ENCODE results near the gene ETS2.

The ETS2 gene

GRCh38 chr21:38832664-38833063, 26.9 kb downstream of the ETS2 start:
- Mint-ChIP-seq H3K4me1 (no peaks in the 10 kb centered on the region), H3K9me3 (peaks cover 3% of the 10 kb centered on the region), H3K27ac (no peak overlapping the region), H3K27me3 (ENCODE audit: low read depth, poor library complexity) (peaks cover 15% of the 10 kb centered on the region), H3K36me3 (ENCODE audit: low read depth) (no peaks in the 10 kb centered on the region), H3K4me3 (no peak overlapping the region)
- no peak for DNase-seq
- TF ChIP-seq CTCF (IDR thresholded peaks at IDR 0.05): no peak

- TF ChIP-seq CTCF (IDR thresholded peaks at IDR 0.05): no peak
- H3K27ac Mint-ChIP-seq: no peak overlapping the region
- H3K9me3 Mint-ChIP-seq: no peaks in the 10 kb centered on the region
- peaks cover 15% of the 10 kb centered on the region for H3K27me3 Mint-ChIP-seq (ENCODE audit: low read depth, poor library complexity)
- H3K4me3 Mint-ChIP-seq: no peak overlapping the region
- DNase-seq: no peak
- H3K4me1 Mint-ChIP-seq: no peaks in the 10 kb centered on the region
- no peaks in the 10 kb centered on the region for H3K36me3 Mint-ChIP-seq (ENCODE audit: low read depth)
These were observed 27.4 kb downstream of the ETS2 start for GRCh38 chr21:38833117-38833516.

GRCh38 chr21:38834725-38835124, 29.0 kb downstream of the ETS2 start:
- no peak for TF ChIP-seq CTCF (IDR thresholded peaks at IDR 0.05)
- H3K27ac Mint-ChIP-seq: no peak overlapping the region
- no peak for DNase-seq
- H3K36me3 Mint-ChIP-seq (ENCODE audit: low read depth): no peaks in the 10 kb centered on the region
- no peaks in the 10 kb centered on the region for H3K4me1 Mint-ChIP-seq
- H3K27me3 Mint-ChIP-seq (ENCODE audit: low read depth, poor library complexity): peaks cover 15% of the 10 kb centered on the region
- no peaks in the 10 kb centered on the region for H3K9me3 Mint-ChIP-seq
- no peak overlapping the region for H3K4me3 Mint-ChIP-seq

GRCh38 chr21:38837806-38838461, 32.2 kb downstream of the ETS2 start:
- Mint-ChIP-seq H3K4me1 (peaks cover 7% of the 10 kb centered on the region), H3K36me3 (ENCODE audit: low read depth) (no peaks in the 10 kb centered on the region), H3K4me3 (no peak overlapping the region), H3K9me3 (peaks cover 7% of the 10 kb centered on the region), H3K27me3 (ENCODE audit: low read depth, poor library complexity) (peaks cover 14% of the 10 kb centered on the region), H3K27ac (no peak overlapping the region)
- no peak for DNase-seq
- TF ChIP-seq CTCF (IDR thresholded peaks at IDR 0.05): no peak

- Mint-ChIP-seq H3K27me3 (ENCODE audit: low read depth, poor library complexity) (peaks cover 7% of the 10 kb centered on the region), H3K4me1 (peaks cover 7% of the 10 kb centered on the region), H3K27ac (no peak overlapping the region), H3K9me3 (peaks cover 7% of the 10 kb centered on the region), H3K4me3 (no peak overlapping the region), H3K36me3 (ENCODE audit: low read depth) (no peaks in the 10 kb centered on the region)
- no peak for DNase-seq
- TF ChIP-seq CTCF (IDR thresholded peaks at IDR 0.05): no peak
These were observed 33.0 kb downstream of the ETS2 start for GRCh38 chr21:38838598-38839327.

Data from nephron progenitor cell (in vitro differentiated cells).